GM23338 (cell line): Measurements from ENCODE around the gene PPP1R7. TPM values are rescaled to one million over a fixed set of nuclear protein-coding genes. Genes with fewer than 3 reads are reported as not detected.

ENCODE experiments used
- ATAC-seq: fragments of 200-7000 bp; cut with Tn5 transposase; 3 replicates; pipeline ENCODE4 v1.9.1; 2020
- DNase-seq: peaks from one replicate; pipeline ENCODE4 v3.0.0-alpha.2; 2015; ENCODE audit warnings: low spot score
- H2AFZ ChIP-seq: fragments of 200-600 bp; sonication (generic); 2 replicates; pipeline ENCODE4 v1.8.0; 2016; ENCODE audit warnings: antibody characterized with exemption, mild to moderate bottlenecking, moderate library complexity
- H3F3A ChIP-seq: fragments of 200-600 bp; sonication (generic); replicated peaks from 2 replicates; pipeline ENCODE4 v1.8.0; 2017; ENCODE audit warnings: antibody characterized with exemption, mixed run types, low read depth
- H3K27ac ChIP-seq: fragments of 200-600 bp; sonication (generic); 2 replicates; pipeline ENCODE4 v1.6.1; 2016; ENCODE audit warnings: low read depth
- H3K27me3 ChIP-seq: fragments of 200-600 bp; sonication (generic); 2 replicates; pipeline ENCODE4 v1.8.0; 2016; ENCODE audit warnings: mild to moderate bottlenecking, mixed run types, moderate library complexity; ENCODE audit not compliant: insufficient read depth
- H3K36me3 ChIP-seq: fragments of 200-600 bp; sonication (generic); 2 replicates; pipeline ENCODE4 v1.8.0; 2016; ENCODE audit warnings: mild to moderate bottlenecking; ENCODE audit not compliant: insufficient read depth
- H3K4me1 ChIP-seq: fragments of 200-600 bp; sonication (generic); 2 replicates; pipeline ENCODE4 v1.8.0; 2016; ENCODE audit warnings: mild to moderate bottlenecking, moderate library complexity; ENCODE audit not compliant: insufficient read depth
- H3K4me2 ChIP-seq: fragments of 200-600 bp; sonication (generic); 2 replicates; pipeline ENCODE4 v1.7.1; 2017; ENCODE audit warnings: mixed run types
- H3K4me3 ChIP-seq: fragments of 200-600 bp; sonication (generic); 2 replicates; pipeline ENCODE4 v1.6.1; 2016; ENCODE audit warnings: mixed run types
- H3K79me2 ChIP-seq: fragments of 200-600 bp; sonication (generic); replicated peaks from 2 replicates; pipeline ENCODE4 v1.8.0; 2017; ENCODE audit warnings: mild to moderate bottlenecking; ENCODE audit not compliant: insufficient read depth
- H3K9me2 ChIP-seq: fragments of 200-600 bp; sonication (generic); 2 replicates; pipeline ENCODE4 v1.8.0; 2017; ENCODE audit not compliant: insufficient read depth
- H4K20me1 ChIP-seq: fragments of 200-600 bp; sonication (generic); replicated peaks from 2 replicates; pipeline ENCODE4 v1.8.0; 2017; ENCODE audit warnings: mild to moderate bottlenecking; ENCODE audit not compliant: insufficient read depth
- H3K27ac Mint-ChIP-seq: 2 replicates; pipeline ENCODE4 v1.8.0; 2020; ENCODE audit warnings: inconsistent platforms, mild to moderate bottlenecking, moderate library complexity, mixed read lengths
- H3K27me3 Mint-ChIP-seq: 3 replicates; pipeline ENCODE4 v1.8.0; 2022; ENCODE audit warnings: low read depth, mild to moderate bottlenecking, moderate library complexity, mixed read lengths, inconsistent platforms; ENCODE audit not compliant: insufficient read depth, poor library complexity
- H3K36me3 Mint-ChIP-seq: 3 replicates; pipeline ENCODE4 v1.8.0; 2021; ENCODE audit warnings: low read depth, mild to moderate bottlenecking, inconsistent platforms, moderate library complexity, mixed read lengths
- H3K4me1 Mint-ChIP-seq: 3 replicates; pipeline ENCODE4 v1.8.0; 2020; ENCODE audit warnings: mild to moderate bottlenecking, inconsistent platforms, mixed read lengths
- H3K4me3 Mint-ChIP-seq: 3 replicates; pipeline ENCODE4 v1.8.0; 2021; ENCODE audit warnings: moderate library complexity, mild to moderate bottlenecking, inconsistent platforms, mixed read lengths
- H3K9me3 Mint-ChIP-seq: 3 replicates; pipeline ENCODE4 v1.8.0; 2020; ENCODE audit warnings: moderate library complexity, mild to moderate bottlenecking, inconsistent platforms, mixed read lengths
- CREB1 ChIP-seq: fragments of 250-450 bp; sonication (Bioruptor Pico); IDR thresholded peaks from 2 replicates; pipeline ENCODE4 v1.5.0; 2020; ENCODE audit warnings: low read depth, mild to moderate bottlenecking, moderate library complexity
- CTCF ChIP-seq, 2 experiments: fragments of 200-600 bp in 1 of 2; sonication (generic) in 1 of 2; conservative IDR thresholded peaks; 2 replicates each; pipeline versions ENCODE4 v1.5.1 to v1.6.1; 2016 to 2017; ENCODE audit warnings: antibody characterized with exemption in 2 of 2, low read depth in 2 of 2, mild to moderate bottlenecking in 2 of 2, moderate library complexity in 1 of 2
- EZH2 ChIP-seq: fragments of 200-600 bp; sonication (generic); IDR thresholded peaks from one replicate; pipeline ENCODE4 v1.8.0; 2017; ENCODE audit warnings: antibody characterized with exemption, mild to moderate bottlenecking, low read depth; ENCODE audit not compliant: unreplicated experiment
- EZH2phosphoT487 ChIP-seq: fragments of 200-600 bp; sonication (generic); IDR thresholded peaks from one replicate; pipeline ENCODE4 v1.8.1; 2018; ENCODE audit warnings: antibody characterized with exemption; ENCODE audit not compliant: unreplicated experiment
- JUNB ChIP-seq: IDR thresholded peaks from one replicate; pipeline ENCODE4 v1.6.1; 2016; ENCODE audit warnings: antibody characterized with exemption; ENCODE audit not compliant: unreplicated experiment
- NANOG ChIP-seq: IDR thresholded peaks from 2 replicates; pipeline ENCODE4 v1.6.1; 2016; ENCODE audit warnings: antibody characterized with exemption, borderline replicate concordance
- POLR2AphosphoS5 ChIP-seq: IDR thresholded peaks from 2 replicates; pipeline ENCODE4 v1.6.1; 2016; ENCODE audit warnings: antibody characterized with exemption, low read depth
- STAT1 ChIP-seq: IDR thresholded peaks from one replicate; pipeline ENCODE4 v1.6.1; 2016; ENCODE audit warnings: antibody characterized with exemption; ENCODE audit not compliant: unreplicated experiment
- ZNF114 ChIP-seq: fragments of 250-450 bp; sonication (Bioruptor Pico); IDR thresholded peaks from 2 replicates; pipeline ENCODE4 v1.5.0; 2020; ENCODE audit warnings: mild to moderate bottlenecking, moderate library complexity
- ZNF331 ChIP-seq: fragments of 250-450 bp; sonication (Bioruptor Pico); IDR thresholded peaks from 2 replicates; pipeline ENCODE4 v1.5.0; 2020; ENCODE audit warnings: low read depth, mild to moderate bottlenecking, moderate library complexity
- polyA plus RNA-seq: library from polyadenylated mRNA; unstranded; fragments of >200 nt; fragmentation: Nextera tagmentation; extraction: Ambion mirVana; gene quantifications from 2 replicates; pipeline ENCODE4 v1.2.1, GENCODE V29; 2016
- total RNA-seq: library from RNA; depleted of rRNA; stranded (reverse); fragments of >200 nt; shearing (Covaris generic); gene quantifications from 2 replicates; pipeline ENCODE4 v1.2.3, GENCODE V29; 2014
- TF ChIP-seq, protein P1 (sequence below): IDR thresholded peaks from 2 replicates; pipeline ENCODE4 v1.6.1; 2016; ENCODE audit warnings: antibody characterized with exemption
- TF ChIP-seq, protein P2 (sequence below): fragments of 250-450 bp; sonication (Bioruptor Pico); IDR thresholded peaks from 2 replicates; pipeline ENCODE4 v1.5.0; 2020; ENCODE audit warnings: mild to moderate bottlenecking, moderate library complexity
- TF ChIP-seq, protein P3 (sequence below): IDR thresholded peaks from one replicate; pipeline ENCODE4 v1.6.1; 2018; ENCODE audit warnings: antibody characterized with exemption; ENCODE audit not compliant: unreplicated experiment

PPP1R7 gene
- total and polyA plus RNA-seq, 2 experiments from 2014 or later = 48.2 to 94.3 TPM

DNA sequence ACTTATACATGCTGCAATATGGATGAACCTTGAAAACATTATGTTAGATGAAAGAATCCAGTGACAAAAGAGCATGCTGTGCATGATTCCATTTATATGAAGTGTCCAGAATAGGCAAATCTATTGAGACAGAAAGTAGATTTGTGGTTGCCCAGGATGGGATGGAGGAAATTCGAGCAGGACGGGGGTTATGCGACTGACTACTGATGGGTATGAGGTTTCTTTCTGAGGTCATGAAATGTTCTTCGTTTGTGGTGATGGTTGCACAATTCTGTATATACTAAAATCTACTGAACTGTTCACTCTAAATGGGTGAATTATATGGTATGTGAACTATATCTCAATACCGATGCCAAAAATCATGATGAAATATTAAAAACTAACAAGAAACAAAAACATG is 29.3 kb upstream of the PPP1R7 start:
- no peaks in the 10 kb centered on the region for H3K4me1 ChIP-seq
- no peak overlapping the region for H2AFZ ChIP-seq
- peaks cover 12% of the 10 kb centered on the region for H3K36me3 ChIP-seq
- H3K4me2 ChIP-seq = no peak overlapping the region
- DNase-seq (no peak), ATAC-seq (no peak)
- H3K27ac ChIP-seq = no peak overlapping the region
- no peak overlapping the region for H3K27ac Mint-ChIP-seq
- H3K27me3 Mint-ChIP-seq = peaks cover 1% of the 10 kb centered on the region
- no peak overlapping the region for H3K4me3 Mint-ChIP-seq
- no peaks in the 10 kb centered on the region for H3K9me2 ChIP-seq
- no peaks in the 10 kb centered on the region for H3K79me2 ChIP-seq
- H3K36me3 Mint-ChIP-seq = peaks cover 37% of the 10 kb centered on the region
- H4K20me1 ChIP-seq = no peaks in the 10 kb centered on the region; the same call in none of the 2 replicates
- TF ChIP-seq ZNF114 = no peak
- TF ChIP-seq, protein P1, sequence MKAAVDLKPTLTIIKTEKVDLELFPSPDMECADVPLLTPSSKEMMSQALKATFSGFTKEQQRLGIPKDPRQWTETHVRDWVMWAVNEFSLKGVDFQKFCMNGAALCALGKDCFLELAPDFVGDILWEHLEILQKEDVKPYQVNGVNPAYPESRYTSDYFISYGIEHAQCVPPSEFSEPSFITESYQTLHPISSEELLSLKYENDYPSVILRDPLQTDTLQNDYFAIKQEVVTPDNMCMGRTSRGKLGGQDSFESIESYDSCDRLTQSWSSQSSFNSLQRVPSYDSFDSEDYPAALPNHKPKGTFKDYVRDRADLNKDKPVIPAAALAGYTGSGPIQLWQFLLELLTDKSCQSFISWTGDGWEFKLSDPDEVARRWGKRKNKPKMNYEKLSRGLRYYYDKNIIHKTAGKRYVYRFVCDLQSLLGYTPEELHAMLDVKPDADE = no peak
- TF ChIP-seq EZH2 = no peak
- TF ChIP-seq CREB1 (CRISPR knock-in tag) = no peak
- no peak for TF ChIP-seq EZH2phosphoT487
- no peak for TF ChIP-seq STAT1
- TF ChIP-seq, protein P2, sequence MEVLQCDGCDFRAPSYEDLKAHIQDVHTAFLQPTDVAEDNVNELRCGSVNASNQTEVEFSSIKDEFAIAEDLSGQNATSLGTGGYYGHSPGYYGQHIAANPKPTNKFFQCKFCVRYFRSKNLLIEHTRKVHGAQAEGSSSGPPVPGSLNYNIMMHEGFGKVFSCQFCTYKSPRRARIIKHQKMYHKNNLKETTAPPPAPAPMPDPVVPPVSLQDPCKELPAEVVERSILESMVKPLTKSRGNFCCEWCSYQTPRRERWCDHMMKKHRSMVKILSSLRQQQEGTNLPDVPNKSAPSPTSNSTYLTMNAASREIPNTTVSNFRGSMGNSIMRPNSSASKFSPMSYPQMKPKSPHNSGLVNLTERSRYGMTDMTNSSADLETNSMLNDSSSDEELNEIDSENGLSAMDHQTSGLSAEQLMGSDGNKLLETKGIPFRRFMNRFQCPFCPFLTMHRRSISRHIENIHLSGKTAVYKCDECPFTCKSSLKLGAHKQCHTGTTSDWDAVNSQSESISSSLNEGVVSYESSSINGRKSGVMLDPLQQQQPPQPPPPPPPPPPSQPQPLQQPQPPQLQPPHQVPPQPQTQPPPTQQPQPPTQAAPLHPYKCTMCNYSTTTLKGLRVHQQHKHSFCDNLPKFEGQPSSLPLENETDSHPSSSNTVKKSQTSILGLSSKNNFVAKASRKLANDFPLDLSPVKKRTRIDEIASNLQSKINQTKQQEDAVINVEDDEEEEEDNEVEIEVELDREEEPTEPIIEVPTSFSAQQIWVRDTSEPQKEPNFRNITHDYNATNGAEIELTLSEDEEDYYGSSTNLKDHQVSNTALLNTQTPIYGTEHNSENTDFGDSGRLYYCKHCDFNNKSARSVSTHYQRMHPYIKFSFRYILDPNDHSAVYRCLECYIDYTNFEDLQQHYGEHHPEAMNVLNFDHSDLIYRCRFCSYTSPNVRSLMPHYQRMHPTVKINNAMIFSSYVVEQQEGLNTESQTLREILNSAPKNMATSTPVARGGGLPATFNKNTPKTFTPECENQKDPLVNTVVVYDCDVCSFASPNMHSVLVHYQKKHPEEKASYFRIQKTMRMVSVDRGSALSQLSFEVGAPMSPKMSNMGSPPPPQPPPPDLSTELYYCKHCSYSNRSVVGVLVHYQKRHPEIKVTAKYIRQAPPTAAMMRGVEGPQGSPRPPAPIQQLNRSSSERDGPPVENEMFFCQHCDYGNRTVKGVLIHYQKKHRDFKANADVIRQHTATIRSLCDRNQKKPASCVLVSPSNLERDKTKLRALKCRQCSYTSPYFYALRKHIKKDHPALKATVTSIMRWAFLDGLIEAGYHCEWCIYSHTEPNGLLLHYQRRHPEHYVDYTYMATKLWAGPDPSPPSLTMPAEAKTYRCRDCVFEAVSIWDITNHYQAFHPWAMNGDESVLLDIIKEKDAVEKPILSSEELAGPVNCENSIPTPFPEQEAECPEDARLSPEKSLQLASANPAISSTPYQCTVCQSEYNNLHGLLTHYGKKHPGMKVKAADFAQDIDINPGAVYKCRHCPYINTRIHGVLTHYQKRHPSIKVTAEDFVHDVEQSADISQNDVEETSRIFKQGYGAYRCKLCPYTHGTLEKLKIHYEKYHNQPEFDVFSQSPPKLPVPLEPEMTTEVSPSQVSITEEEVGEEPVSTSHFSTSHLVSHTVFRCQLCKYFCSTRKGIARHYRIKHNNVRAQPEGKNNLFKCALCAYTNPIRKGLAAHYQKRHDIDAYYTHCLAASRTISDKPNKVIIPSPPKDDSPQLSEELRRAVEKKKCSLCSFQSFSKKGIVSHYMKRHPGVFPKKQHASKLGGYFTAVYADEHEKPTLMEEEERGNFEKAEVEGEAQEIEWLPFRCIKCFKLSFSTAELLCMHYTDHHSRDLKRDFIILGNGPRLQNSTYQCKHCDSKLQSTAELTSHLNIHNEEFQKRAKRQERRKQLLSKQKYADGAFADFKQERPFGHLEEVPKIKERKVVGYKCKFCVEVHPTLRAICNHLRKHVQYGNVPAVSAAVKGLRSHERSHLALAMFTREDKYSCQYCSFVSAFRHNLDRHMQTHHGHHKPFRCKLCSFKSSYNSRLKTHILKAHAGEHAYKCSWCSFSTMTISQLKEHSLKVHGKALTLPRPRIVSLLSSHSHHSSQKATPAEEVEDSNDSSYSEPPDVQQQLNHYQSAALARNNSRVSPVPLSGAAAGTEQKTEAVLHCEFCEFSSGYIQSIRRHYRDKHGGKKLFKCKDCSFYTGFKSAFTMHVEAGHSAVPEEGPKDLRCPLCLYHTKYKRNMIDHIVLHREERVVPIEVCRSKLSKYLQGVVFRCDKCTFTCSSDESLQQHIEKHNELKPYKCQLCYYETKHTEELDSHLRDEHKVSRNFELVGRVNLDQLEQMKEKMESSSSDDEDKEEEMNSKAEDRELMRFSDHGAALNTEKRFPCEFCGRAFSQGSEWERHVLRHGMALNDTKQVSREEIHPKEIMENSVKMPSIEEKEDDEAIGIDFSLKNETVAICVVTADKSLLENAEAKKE (CRISPR knock-in tag) = no peak
- no peak for TF ChIP-seq POLR2AphosphoS5
- no peak for TF ChIP-seq CTCF (conservative IDR thresholded peaks at IDR 0.05; ENCODE audit: low read depth in 2 of 2)
- TF ChIP-seq, protein P3, sequence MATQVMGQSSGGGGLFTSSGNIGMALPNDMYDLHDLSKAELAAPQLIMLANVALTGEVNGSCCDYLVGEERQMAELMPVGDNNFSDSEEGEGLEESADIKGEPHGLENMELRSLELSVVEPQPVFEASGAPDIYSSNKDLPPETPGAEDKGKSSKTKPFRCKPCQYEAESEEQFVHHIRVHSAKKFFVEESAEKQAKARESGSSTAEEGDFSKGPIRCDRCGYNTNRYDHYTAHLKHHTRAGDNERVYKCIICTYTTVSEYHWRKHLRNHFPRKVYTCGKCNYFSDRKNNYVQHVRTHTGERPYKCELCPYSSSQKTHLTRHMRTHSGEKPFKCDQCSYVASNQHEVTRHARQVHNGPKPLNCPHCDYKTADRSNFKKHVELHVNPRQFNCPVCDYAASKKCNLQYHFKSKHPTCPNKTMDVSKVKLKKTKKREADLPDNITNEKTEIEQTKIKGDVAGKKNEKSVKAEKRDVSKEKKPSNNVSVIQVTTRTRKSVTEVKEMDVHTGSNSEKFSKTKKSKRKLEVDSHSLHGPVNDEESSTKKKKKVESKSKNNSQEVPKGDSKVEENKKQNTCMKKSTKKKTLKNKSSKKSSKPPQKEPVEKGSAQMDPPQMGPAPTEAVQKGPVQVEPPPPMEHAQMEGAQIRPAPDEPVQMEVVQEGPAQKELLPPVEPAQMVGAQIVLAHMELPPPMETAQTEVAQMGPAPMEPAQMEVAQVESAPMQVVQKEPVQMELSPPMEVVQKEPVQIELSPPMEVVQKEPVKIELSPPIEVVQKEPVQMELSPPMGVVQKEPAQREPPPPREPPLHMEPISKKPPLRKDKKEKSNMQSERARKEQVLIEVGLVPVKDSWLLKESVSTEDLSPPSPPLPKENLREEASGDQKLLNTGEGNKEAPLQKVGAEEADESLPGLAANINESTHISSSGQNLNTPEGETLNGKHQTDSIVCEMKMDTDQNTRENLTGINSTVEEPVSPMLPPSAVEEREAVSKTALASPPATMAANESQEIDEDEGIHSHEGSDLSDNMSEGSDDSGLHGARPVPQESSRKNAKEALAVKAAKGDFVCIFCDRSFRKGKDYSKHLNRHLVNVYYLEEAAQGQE = no peak
- TF ChIP-seq NANOG = no peak
- TF ChIP-seq JUNB = no peak
- no peak for TF ChIP-seq ZNF331 (CRISPR knock-in tag)
- H3F3A ChIP-seq = no peaks in the 10 kb centered on the region
- H3K27me3 ChIP-seq = no peaks in the 10 kb centered on the region
- H3K9me3 Mint-ChIP-seq = no peaks in the 10 kb centered on the region
- H3K4me3 ChIP-seq = no peak overlapping the region
- H3K4me1 Mint-ChIP-seq = no peaks in the 10 kb centered on the region
